ENCODE measurements around the gene SNRPD3. TPM values are rescaled to one million over a fixed set of nuclear protein-coding genes. Genes with fewer than 3 reads are reported as not detected.
A peak's percentile ranks its signal among the peaks of the same experiment; 100 is the strongest.
"Not testable (repeated sequence)": the region's sequence is repeated elsewhere in the genome, so short reads cannot be mapped to it uniquely, and the experiment has no call there.

The SNRPD3 gene
- polyA plus RNA-seq, 1 of the 3 experiments (the other 2 are of a cell fraction): 177 TPM

DNA sequence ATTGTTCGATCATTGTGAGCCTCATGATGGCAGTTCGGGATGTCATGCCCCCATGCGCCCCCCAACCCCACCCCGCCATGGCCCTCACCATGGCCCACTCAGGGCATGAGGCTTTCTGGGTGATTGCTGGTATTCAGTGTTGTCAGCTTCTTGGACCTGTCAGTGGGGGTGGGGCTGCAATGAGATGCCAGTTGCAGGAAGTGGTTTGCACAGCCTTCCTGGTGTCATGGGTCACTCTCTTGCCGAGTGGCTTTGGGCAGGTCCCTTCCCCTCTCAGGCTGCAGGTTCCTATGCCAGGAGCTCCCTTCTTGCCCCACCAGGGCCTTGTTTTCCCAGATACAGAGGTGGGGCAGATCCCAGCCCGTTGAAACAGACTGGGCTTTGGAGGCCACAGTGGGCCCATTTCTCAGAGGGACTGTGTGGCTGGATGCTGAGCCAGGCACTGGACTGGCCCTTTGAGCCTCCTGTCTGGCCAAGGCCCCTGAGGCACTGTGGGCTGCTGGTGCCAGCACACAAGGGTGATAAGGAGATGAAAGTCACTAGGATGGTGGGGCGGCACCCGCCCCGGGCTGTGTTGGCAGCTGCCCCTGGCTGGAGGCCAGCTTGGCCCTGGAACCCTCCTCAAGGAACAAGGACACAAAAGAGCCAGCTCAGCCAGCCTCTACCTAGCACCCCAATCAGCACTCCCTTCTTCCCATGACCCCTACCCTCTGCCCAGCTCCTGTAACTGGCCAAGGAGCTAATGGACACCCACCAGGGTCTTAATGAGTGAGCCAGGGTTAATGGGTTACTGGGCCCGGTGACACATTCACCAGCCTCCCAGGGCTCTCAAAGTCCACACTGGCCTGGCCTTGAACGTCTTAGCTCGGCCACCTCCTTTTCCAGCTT is 45.7 kb downstream of the SNRPD3 start:
- DNase-seq: peak; percentile 64
- WGBS (ENCODE audit: low lambda C conversion rate): 82% methylated on average over 12 of the region's 12 CpGs
- no peaks in the 10 kb centered on the region for H3F3A ChIP-seq (replicated peaks; ENCODE audit: insufficient read depth)
- H3K9ac ChIP-seq: no peak overlapping the region
- H3K27ac ChIP-seq (ENCODE audit: low read depth in 2 of 2, low read length in 1 of 2): no peak overlapping the region
- peaks cover 0 to 19% of the 10 kb centered on the region in 2 experiments; a peak in 1 of 4 replicates for H3K4me1 ChIP-seq (ENCODE audit: control insufficient read depth in 1 of 2, insufficient read depth in 2 of 2, low read depth in 1 of 2, low read length in 1 of 2)
- no peaks in the 10 kb centered on the region for H3K36me3 ChIP-seq (replicated peaks in 1 of 2; ENCODE audit: control insufficient read depth in 1 of 2, insufficient read depth in 2 of 2, low read length in 1 of 2)
- no peak overlapping the region for H3K4me2 ChIP-seq
- TF ChIP-seq YY1 (IDR thresholded peaks at IDR 0.05; ENCODE audit: low read depth) (no peak), TAF1 (IDR thresholded peaks at IDR 0.05; ENCODE audit: borderline replicate concordance, low read depth, low read length) (no peak), GATA2 (CRISPR knock-in tag; IDR thresholded peaks at IDR 0.05) (no peak), NFIC (IDR thresholded peaks at IDR 0.05; ENCODE audit: borderline replicate concordance) (0 out of 2 replicates have a peak, but pooled peaks have one; percentile 7), REST (IDR thresholded peaks at IDR 0.05; ENCODE audit: low read depth, low read length) (no peak)
- H3K79me2 ChIP-seq (ENCODE audit: insufficient read depth): no peaks in the 10 kb centered on the region
- ChIA-PET CTCF (interaction anchor here (1.2 kb wide), 1 partner anchor 14 kb away, joined by 3 read pairs; no protein-coding TSS in a partner anchor), POLR2A (no interaction called here)
- no peaks in the 10 kb centered on the region for H3K9me2 ChIP-seq
- no peaks in the 10 kb centered on the region for H3K27me3 ChIP-seq (ENCODE audit: insufficient read depth)
- no peak overlapping the region for H2AFZ ChIP-seq (ENCODE audit: low read depth)
- no peaks in the 10 kb centered on the region for H4K20me1 ChIP-seq (ENCODE audit: insufficient read depth)
- no peak overlapping the region for H3K4me3 ChIP-seq (ENCODE audit: low read depth in 2 of 2, low read length in 1 of 2)
- H3K9me3 ChIP-seq: no peaks in the 10 kb centered on the region

DNA sequence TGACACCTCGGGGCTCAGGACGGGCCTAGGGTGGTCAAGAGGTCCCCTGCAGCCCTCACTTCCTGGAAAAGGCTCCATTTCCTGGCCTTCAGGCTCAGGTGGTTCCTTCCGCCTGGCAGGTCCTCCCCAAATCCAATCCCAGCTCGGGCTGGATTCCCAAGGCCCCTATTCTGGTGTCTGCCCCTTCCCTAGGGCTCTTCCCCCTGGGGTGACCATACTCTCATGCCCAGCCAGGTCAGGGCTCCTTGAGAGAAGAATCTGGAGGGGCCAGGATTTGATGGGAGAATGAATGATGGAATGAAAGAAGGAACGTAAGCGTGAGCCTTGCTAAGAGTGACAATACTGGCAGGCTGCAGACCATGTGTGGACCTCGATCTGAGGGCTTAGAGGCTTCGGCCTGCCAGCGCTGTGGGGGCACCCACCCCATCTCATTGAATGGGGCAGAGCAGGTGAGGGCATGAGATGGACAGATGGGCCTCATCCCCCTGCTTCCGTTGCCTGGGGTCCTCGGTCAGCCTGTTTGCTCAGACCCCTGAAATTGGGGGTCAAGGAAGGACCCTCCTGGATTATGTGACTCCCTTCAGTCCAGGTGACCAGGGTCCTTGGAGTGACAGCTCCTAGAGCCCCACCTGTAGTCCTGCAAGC is 46.4 kb downstream of the SNRPD3 start:
- peaks cover 0 to 19% of the 10 kb centered on the region in 2 experiments; a peak in 1 of 4 replicates for H3K4me1 ChIP-seq (ENCODE audit: control insufficient read depth in 1 of 2, insufficient read depth in 2 of 2, low read depth in 1 of 2, low read length in 1 of 2)
- H3K4me2 ChIP-seq; H3K4me3 ChIP-seq (ENCODE audit: low read depth in 2 of 2, low read length in 1 of 2); POLR2A ChIA-PET; H3K9me2 ChIP-seq; H3K36me3 ChIP-seq (replicated peaks in 1 of 2; ENCODE audit: control insufficient read depth in 1 of 2, insufficient read depth in 2 of 2, low read length in 1 of 2); H2AFZ ChIP-seq (ENCODE audit: low read depth); H3K79me2 ChIP-seq (ENCODE audit: insufficient read depth); H4K20me1 ChIP-seq (ENCODE audit: insufficient read depth); H3K27ac ChIP-seq (ENCODE audit: low read depth in 2 of 2, low read length in 1 of 2); H3F3A ChIP-seq (replicated peaks; ENCODE audit: insufficient read depth); H3K27me3 ChIP-seq (ENCODE audit: insufficient read depth); H3K9ac ChIP-seq; DNase-seq; H3K9me3 ChIP-seq: not testable (repeated sequence)
- CTCF ChIA-PET: interaction anchor here (1.2 kb wide), 1 partner anchor 15 kb away, joined by 3 read pairs; no protein-coding TSS in a partner anchor
- 91% methylated on average over 11 of the region's 11 CpGs for WGBS (ENCODE audit: low lambda C conversion rate)

DNA sequence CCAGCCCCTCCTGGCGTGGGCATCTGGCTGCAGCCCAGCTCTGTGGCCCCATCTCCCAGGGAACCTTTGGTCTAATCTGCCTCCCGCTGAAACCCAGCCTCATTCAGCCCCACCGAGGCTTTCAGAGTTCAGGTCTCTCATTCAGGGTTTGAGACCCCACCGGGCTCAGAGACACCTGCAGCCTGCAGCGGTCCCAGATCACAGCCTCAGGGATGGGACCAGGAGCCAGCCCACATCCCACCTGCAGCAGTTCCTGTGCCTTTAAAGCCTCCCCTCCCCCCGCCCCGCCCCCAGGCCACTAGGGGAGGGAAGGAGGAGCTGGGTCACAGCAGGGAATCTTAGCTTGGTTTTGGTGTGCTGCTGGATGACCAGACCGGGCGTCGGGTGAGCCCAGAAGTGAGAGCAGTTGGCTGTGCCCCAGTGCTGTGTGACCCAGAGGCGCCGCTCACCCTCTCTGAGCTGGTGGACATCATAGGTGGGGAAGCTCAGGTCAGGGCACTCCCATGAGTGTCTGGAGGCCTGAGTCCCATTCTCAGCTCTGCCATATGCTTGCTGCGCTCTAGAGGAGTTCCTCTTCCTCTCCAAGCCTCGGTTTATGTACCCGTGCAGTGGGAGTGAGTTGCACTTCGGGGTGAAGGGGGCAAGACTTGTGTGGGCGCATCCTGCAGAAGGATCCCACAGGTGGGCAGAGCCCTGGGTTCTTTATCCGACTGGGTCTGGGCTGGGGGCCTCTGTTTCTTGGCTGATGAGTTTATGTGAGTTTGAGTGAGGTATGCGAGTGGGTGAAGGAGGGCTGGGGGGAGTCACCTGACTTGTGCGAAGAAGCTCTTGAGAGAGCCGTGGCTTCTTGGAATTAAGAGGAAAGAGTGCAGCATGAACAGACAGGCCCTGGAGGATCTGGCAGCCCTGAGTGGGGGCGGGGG is 47.3 kb downstream of the SNRPD3 start, which contains the start of gene GGT1:
TSS of gene GGT1 (plus strand) at position 347 of the 923 bp plus-strand sequence. CDS start 7,889 bp downstream, outside the sequence.
- CTCF ChIA-PET; H3K9me2 ChIP-seq; H3K27me3 ChIP-seq (ENCODE audit: insufficient read depth); H3K27ac ChIP-seq (ENCODE audit: low read depth in 2 of 2, low read length in 1 of 2); POLR2A ChIA-PET; DNase-seq; H3K36me3 ChIP-seq (replicated peaks in 1 of 2; ENCODE audit: control insufficient read depth in 1 of 2, insufficient read depth in 2 of 2, low read length in 1 of 2); H3K79me2 ChIP-seq (ENCODE audit: insufficient read depth); H2AFZ ChIP-seq (ENCODE audit: low read depth); H3F3A ChIP-seq (replicated peaks; ENCODE audit: insufficient read depth); H3K9me3 ChIP-seq; H3K9ac ChIP-seq; H4K20me1 ChIP-seq (ENCODE audit: insufficient read depth); H3K4me3 ChIP-seq (ENCODE audit: low read depth in 2 of 2, low read length in 1 of 2); H3K4me2 ChIP-seq: not testable (repeated sequence)
- WGBS (ENCODE audit: low lambda C conversion rate): 73% methylated on average over 12 of the region's 22 CpGs
- H3K4me1 ChIP-seq (ENCODE audit: control insufficient read depth in 1 of 2, insufficient read depth in 2 of 2, low read depth in 1 of 2, low read length in 1 of 2): peaks cover 0 to 19% of the 10 kb centered on the region in 2 experiments; a peak in 1 of 4 replicates
